Osteocyte (in vitro differentiated cells): ENCODE data around the gene BOD1L1. TPM values are rescaled to one million over a fixed set of nuclear protein-coding genes. Genes with fewer than 3 reads are reported as not detected.
A peak's percentile ranks its signal among the peaks of the same experiment; 100 is the strongest.

Experiments used
- DNase-seq: peaks from one replicate; pipeline ENCODE4 v3.0.0; 2021; ENCODE audit warnings: mixed read lengths; ENCODE audit not compliant: unreplicated experiment; ENCODE audit errors: extremely low spot score
- H3K27ac Mint-ChIP-seq: one replicate; pipeline ENCODE4 v1.8.0; 2021; ENCODE audit warnings: mild to moderate bottlenecking, mixed read lengths; ENCODE audit not compliant: unreplicated experiment
- H3K27me3 Mint-ChIP-seq: one replicate; pipeline ENCODE4 v1.8.0; 2021; ENCODE audit warnings: mixed read lengths; ENCODE audit not compliant: unreplicated experiment
- H3K36me3 Mint-ChIP-seq: one replicate; pipeline ENCODE4 v1.8.0; 2021; ENCODE audit warnings: mixed read lengths; ENCODE audit not compliant: unreplicated experiment
- H3K4me1 Mint-ChIP-seq: one replicate; pipeline ENCODE4 v1.8.0; 2021; ENCODE audit warnings: mixed read lengths; ENCODE audit not compliant: unreplicated experiment
- H3K4me3 Mint-ChIP-seq: one replicate; pipeline ENCODE4 v1.8.0; 2021; ENCODE audit warnings: mild to moderate bottlenecking, moderate library complexity, mixed read lengths; ENCODE audit not compliant: unreplicated experiment
- H3K9me3 Mint-ChIP-seq: one replicate; pipeline ENCODE4 v1.8.0; 2021; ENCODE audit warnings: mixed read lengths; ENCODE audit not compliant: unreplicated experiment
- total RNA-seq: library from RNA; stranded (reverse); gene quantifications from 2 replicates; pipeline ENCODE4 v1.2.1, GENCODE V29; 2021
- TF ChIP-seq, protein P1 (sequence below): fragments of 200-600 bp; sonication (generic); IDR thresholded peaks from 2 replicates; pipeline ENCODE4 v1.5.0; 2021; ENCODE audit warnings: antibody characterized with exemption, mild to moderate bottlenecking, moderate library complexity

BOD1L1 gene
- total RNA-seq, 1 donor from 2014 or later, result 41.6 TPM

DNA sequence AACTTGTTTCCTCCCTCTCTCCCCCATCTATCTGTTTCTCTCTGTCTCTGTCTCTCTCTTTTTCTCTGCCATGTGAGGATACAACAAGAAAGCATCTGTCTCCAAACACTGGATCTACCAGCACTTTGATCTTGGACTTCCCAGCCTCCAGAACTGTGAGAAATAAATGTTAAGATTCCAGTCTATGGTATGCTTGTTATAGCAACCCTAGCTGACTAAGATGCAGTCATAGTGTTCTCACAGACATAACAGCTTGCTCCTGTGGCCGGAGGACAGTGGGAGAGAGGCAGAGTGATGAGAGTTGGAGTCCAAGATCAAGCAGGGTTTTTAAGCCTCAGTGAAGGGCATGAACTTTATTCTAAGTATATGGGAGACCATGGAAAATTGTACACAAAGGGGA lies 74.4 kb downstream of the BOD1L1 start:
- no peak overlapping the region for H3K4me3 Mint-ChIP-seq
- TF ChIP-seq, protein P1, sequence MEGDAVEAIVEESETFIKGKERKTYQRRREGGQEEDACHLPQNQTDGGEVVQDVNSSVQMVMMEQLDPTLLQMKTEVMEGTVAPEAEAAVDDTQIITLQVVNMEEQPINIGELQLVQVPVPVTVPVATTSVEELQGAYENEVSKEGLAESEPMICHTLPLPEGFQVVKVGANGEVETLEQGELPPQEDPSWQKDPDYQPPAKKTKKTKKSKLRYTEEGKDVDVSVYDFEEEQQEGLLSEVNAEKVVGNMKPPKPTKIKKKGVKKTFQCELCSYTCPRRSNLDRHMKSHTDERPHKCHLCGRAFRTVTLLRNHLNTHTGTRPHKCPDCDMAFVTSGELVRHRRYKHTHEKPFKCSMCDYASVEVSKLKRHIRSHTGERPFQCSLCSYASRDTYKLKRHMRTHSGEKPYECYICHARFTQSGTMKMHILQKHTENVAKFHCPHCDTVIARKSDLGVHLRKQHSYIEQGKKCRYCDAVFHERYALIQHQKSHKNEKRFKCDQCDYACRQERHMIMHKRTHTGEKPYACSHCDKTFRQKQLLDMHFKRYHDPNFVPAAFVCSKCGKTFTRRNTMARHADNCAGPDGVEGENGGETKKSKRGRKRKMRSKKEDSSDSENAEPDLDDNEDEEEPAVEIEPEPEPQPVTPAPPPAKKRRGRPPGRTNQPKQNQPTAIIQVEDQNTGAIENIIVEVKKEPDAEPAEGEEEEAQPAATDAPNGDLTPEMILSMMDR, result no peak
- H3K36me3 Mint-ChIP-seq, result no peaks in the 10 kb centered on the region
- peaks cover 49% of the 10 kb centered on the region for H3K27me3 Mint-ChIP-seq
- H3K4me1 Mint-ChIP-seq, result peaks cover 10% of the 10 kb centered on the region
- H3K27ac Mint-ChIP-seq, result no peak overlapping the region
- DNase-seq, result no peak
- H3K9me3 Mint-ChIP-seq, result peaks cover 5% of the 10 kb centered on the region

DNA sequence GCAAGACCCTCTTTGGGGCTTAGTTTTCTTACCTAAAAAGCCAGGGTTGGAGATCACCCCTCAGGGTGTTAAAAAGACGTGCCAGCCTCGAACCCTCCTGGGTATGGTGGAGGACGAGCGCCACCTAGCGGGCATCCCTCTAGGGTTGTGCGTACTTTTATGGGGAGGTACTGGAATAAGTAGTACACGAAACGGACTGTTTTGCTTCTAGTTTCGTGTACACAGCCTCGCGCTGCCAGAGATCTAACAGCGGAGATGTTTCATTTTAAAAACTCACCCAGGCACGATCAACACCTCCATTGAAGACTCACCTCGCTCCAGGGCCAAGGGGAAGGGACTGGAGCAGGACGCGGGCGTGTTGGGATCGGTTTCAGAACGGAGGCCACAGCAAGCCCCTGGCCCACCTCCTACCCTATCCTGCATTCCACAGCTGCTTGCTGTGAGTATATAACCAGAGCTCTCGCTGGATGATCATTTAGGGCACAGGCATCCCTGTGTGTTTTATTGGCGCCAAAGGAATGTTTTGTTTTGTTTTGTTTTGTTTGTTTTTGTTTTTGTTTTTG lies 78.5 kb downstream of the BOD1L1 start:
- TF ChIP-seq, protein P1, result peak; percentile 97
- peak overlapping the region; percentile 72 for H3K4me3 Mint-ChIP-seq
- DNase-seq, result peak; percentile 94
- peaks cover 57% of the 10 kb centered on the region for H3K27me3 Mint-ChIP-seq
- H3K27ac Mint-ChIP-seq, result no peak overlapping the region
- no peaks in the 10 kb centered on the region for H3K36me3 Mint-ChIP-seq
- peaks cover 5% of the 10 kb centered on the region for H3K9me3 Mint-ChIP-seq
- H3K4me1 Mint-ChIP-seq, result peaks cover 27% of the 10 kb centered on the region

DNA sequence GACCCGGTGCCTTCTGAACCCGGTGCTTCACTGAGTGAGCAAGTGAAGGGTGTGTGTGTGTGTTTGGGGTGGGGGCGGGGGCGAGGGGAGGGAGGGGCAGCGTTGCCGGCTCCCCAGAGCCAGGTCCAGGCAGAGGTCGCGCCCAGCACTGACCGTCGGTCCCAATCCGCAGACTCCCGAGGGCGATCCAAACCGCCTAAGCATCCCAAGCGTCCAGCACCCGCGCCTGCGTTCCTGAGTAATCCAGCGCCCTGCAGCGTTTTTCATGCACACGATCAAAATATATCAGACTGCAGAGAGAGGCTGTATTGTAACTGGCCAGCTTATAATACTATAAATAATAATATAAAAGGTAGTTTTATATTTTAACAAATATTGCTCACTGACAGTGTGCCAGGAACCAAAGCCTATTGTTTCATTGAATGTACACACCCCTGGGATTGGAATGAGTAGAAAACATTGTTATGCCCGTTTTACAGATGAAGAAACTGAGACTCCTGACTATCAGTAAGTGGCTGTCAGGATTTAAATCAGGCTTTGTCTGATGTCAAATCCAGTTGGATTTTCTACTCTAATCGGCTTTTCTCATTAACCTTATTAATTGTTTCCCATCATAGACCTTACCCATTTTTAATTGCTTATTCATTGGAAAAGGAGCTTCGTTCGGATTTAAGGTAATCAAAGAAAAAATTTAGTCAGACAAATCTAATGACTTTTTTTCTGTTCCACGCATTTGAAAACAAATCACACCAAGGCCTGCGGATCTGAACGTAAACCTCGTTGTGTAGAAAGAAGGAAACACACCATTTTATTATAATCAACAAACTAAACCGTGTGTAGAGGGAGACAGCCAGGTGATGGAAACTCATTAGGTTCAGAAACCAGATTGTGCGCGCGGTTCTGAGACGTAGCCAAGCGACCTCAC lies 79.2 kb downstream of the BOD1L1 start:
- DNase-seq, result no peak
- TF ChIP-seq, protein P1, result no peak
- Mint-ChIP-seq H3K4me1 (peaks cover 30% of the 10 kb centered on the region), H3K27ac (no peak overlapping the region), H3K4me3 (peak overlapping the region; percentile 72), H3K36me3 (no peaks in the 10 kb centered on the region), H3K27me3 (peaks cover 54% of the 10 kb centered on the region), H3K9me3 (peaks cover 5% of the 10 kb centered on the region)

DNA sequence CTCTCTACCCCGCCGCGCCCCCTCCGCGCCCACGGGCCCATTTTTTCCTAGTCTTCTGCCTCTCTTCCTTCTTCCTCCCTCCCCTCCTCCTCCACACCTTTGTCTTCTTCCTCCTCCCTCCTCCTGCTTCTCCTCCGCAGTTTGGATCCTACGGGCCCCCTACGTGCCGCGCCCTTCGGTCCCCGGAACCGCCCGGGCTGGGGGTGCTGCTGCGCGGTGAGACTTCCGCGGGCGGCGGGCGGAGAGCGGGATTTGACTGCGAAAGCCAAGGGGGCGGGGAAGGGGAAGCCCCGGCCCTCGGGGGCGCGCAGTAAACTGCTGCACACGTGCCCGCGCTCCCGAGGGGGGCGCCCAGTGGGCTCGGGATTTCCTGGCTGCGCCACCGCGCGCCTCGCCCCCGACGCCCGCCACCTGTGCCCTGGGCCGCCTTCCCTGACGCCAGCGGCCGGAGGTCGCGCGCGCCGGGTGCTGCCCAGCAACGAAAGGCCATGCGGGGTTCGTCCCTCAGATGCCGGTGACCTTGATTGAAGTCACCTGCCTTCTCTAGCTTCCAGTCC lies 80.0 kb downstream of the BOD1L1 start:
- Mint-ChIP-seq H3K27ac (no peak overlapping the region), H3K4me1 (peaks cover 32% of the 10 kb centered on the region)

More for the DNA sequence above, 80.0 kb downstream of the BOD1L1 start:
- no peak for DNase-seq
- Mint-ChIP-seq H3K36me3 (no peaks in the 10 kb centered on the region), H3K27me3 (peaks cover 55% of the 10 kb centered on the region), H3K4me3 (peak overlapping the region; percentile 71), H3K9me3 (peaks cover 5% of the 10 kb centered on the region)
- TF ChIP-seq, protein P1, result no peak
